Loucy (cell line): ENCODE measurements around the gene ASPG.

Experiments used
- CTCF ChIP-seq: fragments of 200-600 bp; sonication (generic); conservative IDR thresholded peaks from 2 replicates; pipeline ENCODE4 v1.5.1; 2014; ENCODE audit warnings: mild to moderate bottlenecking, antibody characterized with exemption, low read length
- EZH2phosphoT487 ChIP-seq: fragments of 200-600 bp; IDR thresholded peaks from 2 replicates; pipeline ENCODE4 v1.6.1; 2018; ENCODE audit warnings: antibody characterized with exemption, mild to moderate bottlenecking, moderate library complexity, borderline replicate concordance

- no peak for TF ChIP-seq CTCF
- TF ChIP-seq EZH2phosphoT487 = no peak
These were observed 66.7 kb downstream of the ASPG start for GRCh38 chr14:104152246-104152575.
